SK-N-SH (cell line): ENCODE data around the gene ZBTB16. TPM values are rescaled to one million over a fixed set of nuclear protein-coding genes. Genes with fewer than 3 reads are reported as not detected.

Experiments used
- CTCF ChIA-PET: fragments of 300-600, 350-600 bp; formaldehyde crosslinking; extraction: SDS; loops from one replicate; lab custom pipeline; 2021; lab: Yijun Ruan, JAX
- POLR2A ChIA-PET: fragments of 350-600 bp; sonication (Branson Sonifier 250); formaldehyde crosslinking; extraction: SDS; loops from one replicate; lab custom pipeline; 2020; ENCODE audit warnings: antibody characterized with exemption, inconsistent platforms; lab: Yijun Ruan, JAX
- DNase-seq: peaks from one replicate; pipeline ENCODE4 v3.0.0; 2012
- H2AFZ ChIP-seq: fragments of 200-600 bp; sonication (generic); 2 replicates; pipeline ENCODE4 v1.8.1; 2016; ENCODE audit warnings: antibody characterized with exemption, mild to moderate bottlenecking, low read depth
- H3F3A ChIP-seq: fragments of 200-600 bp; sonication (generic); replicated peaks from 2 replicates; pipeline ENCODE3; 2016; ENCODE audit warnings: antibody characterized with exemption, mild to moderate bottlenecking; ENCODE audit not compliant: insufficient read depth
- H3K27ac ChIP-seq, 2 experiments: fragments of 200-500 bp in 1 of 2; fragments of 200-600 bp in 1 of 2; sonication (Bioruptor generic) in 1 of 2; sonication (generic), shearing (Covaris generic) in 1 of 2; 2 replicates each; pipeline versions ENCODE4 v1.5.1 to v1.6.1; 2014 to 2016; ENCODE audit warnings: low read depth in 2 of 2, inconsistent platforms in 1 of 2, low read length in 1 of 2, mild to moderate bottlenecking in 1 of 2, mixed read lengths in 1 of 2
- H3K27me3 ChIP-seq: fragments of 200-600 bp; sonication (generic), shearing (Covaris generic); 2 replicates; pipeline ENCODE4 v1.6.1; 2016; ENCODE audit warnings: mixed run types; ENCODE audit not compliant: insufficient read depth
- H3K36me3 ChIP-seq, 2 experiments: fragments of 200-500 bp in 1 of 2; fragments of 200-600 bp in 1 of 2; sonication (Bioruptor generic) in 1 of 2; sonication (generic) in 1 of 2; replicated peaks in 1 of 2; 2 replicates each; pipeline versions ENCODE3 to v1.5.1; 2014 to 2016; ENCODE audit warnings: low read length in 1 of 2, mild to moderate bottlenecking in 1 of 2; ENCODE audit not compliant: insufficient read depth in 2 of 2, control insufficient read depth in 1 of 2
- H3K4me1 ChIP-seq, 2 experiments: fragments of 200-500 bp in 1 of 2; fragments of 200-600 bp in 1 of 2; sonication (Bioruptor generic) in 1 of 2; sonication (generic), shearing (Covaris generic) in 1 of 2; 2 replicates each; pipeline versions ENCODE4 v1.5.1 to v1.6.1; 2014 to 2016; ENCODE audit warnings: low read depth in 1 of 2, low read length in 1 of 2, mixed run types in 1 of 2; ENCODE audit not compliant: insufficient read depth in 2 of 2, control insufficient read depth in 1 of 2
- H3K4me2 ChIP-seq: fragments of 200-600 bp; sonication (generic), shearing (Covaris generic); 2 replicates; pipeline ENCODE4 v1.6.1; 2017; ENCODE audit warnings: mixed run types
- H3K4me3 ChIP-seq, 2 experiments: fragments of 200-500 bp in 1 of 2; fragments of 200-600 bp in 1 of 2; sonication (Bioruptor generic) in 1 of 2; sonication (generic), shearing (Covaris generic) in 1 of 2; 2 replicates each; pipeline versions ENCODE4 v1.5.1 to v1.8.1; 2014 to 2016; ENCODE audit warnings: low read depth in 2 of 2, inconsistent platforms in 1 of 2, low read length in 1 of 2, mild to moderate bottlenecking in 1 of 2, mixed read lengths in 1 of 2, moderate library complexity in 1 of 2
- H3K79me2 ChIP-seq: fragments of 200-600 bp; sonication (generic); 2 replicates; pipeline ENCODE4 v1.8.1; 2017; ENCODE audit warnings: mild to moderate bottlenecking; ENCODE audit not compliant: insufficient read depth
- H3K9ac ChIP-seq: fragments of 200-600 bp; sonication (generic); 2 replicates; pipeline ENCODE4 v1.6.1; 2017; ENCODE audit warnings: mixed run types
- H3K9me2 ChIP-seq: fragments of 200-600 bp; sonication (generic); 2 replicates; pipeline ENCODE4 v1.6.1; 2017; ENCODE audit warnings: mixed run types
- H3K9me3 ChIP-seq: fragments of 200-600 bp; sonication (generic); 2 replicates; pipeline ENCODE4 v1.6.1; 2017; ENCODE audit warnings: mixed run types, mild to moderate bottlenecking, moderate library complexity
- H4K20me1 ChIP-seq: fragments of 200-600 bp; sonication (generic); 2 replicates; pipeline ENCODE4 v1.6.1; 2017; ENCODE audit warnings: mild to moderate bottlenecking, mixed run types; ENCODE audit not compliant: insufficient read depth
- CHD2 ChIP-seq: fragments of 150-350 bp; IDR thresholded peaks from 2 replicates; pipeline ENCODE4 v1.6.1; 2018; ENCODE audit warnings: low read length; ENCODE audit not compliant: partially characterized antibody
- FOSL2 ChIP-seq: IDR thresholded peaks from 2 replicates; pipeline ENCODE4 v1.4.0; 2012; ENCODE audit warnings: low read depth, mild to moderate bottlenecking, moderate library complexity, borderline replicate concordance
- FOXM1 ChIP-seq: IDR thresholded peaks from 2 replicates; pipeline ENCODE4 v1.4.0; 2012; ENCODE audit warnings: low read depth, mild to moderate bottlenecking
- GATA2 ChIP-seq: sonication (generic); formaldehyde crosslinking; IDR thresholded peaks from 2 replicates; pipeline ENCODE4 v1.5.0; 2020; ENCODE audit warnings: mild to moderate bottlenecking, missing genetic modification reagents
- NRF1 ChIP-seq: IDR thresholded peaks from 2 replicates; pipeline ENCODE4 v1.6.1; 2012; ENCODE audit warnings: low read depth, mild to moderate bottlenecking, low read length
- RAD21 ChIP-seq: IDR thresholded peaks from 2 replicates; pipeline ENCODE4 v1.6.1; 2012; ENCODE audit warnings: mild to moderate bottlenecking, low read length
- RCOR1 ChIP-seq: fragments of 150-350 bp; IDR thresholded peaks from 2 replicates; pipeline ENCODE4 v1.6.1; 2017; ENCODE audit warnings: antibody characterized with exemption, low read length
- RXRA ChIP-seq: IDR thresholded peaks from 2 replicates; pipeline ENCODE4 v1.4.0; 2012; ENCODE audit warnings: low read depth, mild to moderate bottlenecking, borderline replicate concordance
- TEAD4 ChIP-seq: IDR thresholded peaks from 2 replicates; pipeline ENCODE4 v1.4.0; 2012; ENCODE audit warnings: mild to moderate bottlenecking, borderline replicate concordance; ENCODE audit not compliant: insufficient read depth
- WGBS: methylation state at CpG from one replicate; pipeline ENCODE4 v1.1.6; 2017; ENCODE audit warnings: low lambda C conversion rate; 5-methylcytosine and 5-hydroxymethylcytosine counted together
- polyA plus RNA-seq, 3 experiments: library from polyadenylated mRNA; depleted of rRNA; stranded (reverse); fragments of >200 nt; gene quantifications; 2 replicates each; pipeline ENCODE4 v1.2.3, GENCODE V29; 2012
- TF ChIP-seq, protein P1 (sequence below): IDR thresholded peaks from 2 replicates; pipeline ENCODE4; 2012
- TF ChIP-seq, protein P2 (sequence below): fragments of 150-350 bp; IDR thresholded peaks from 2 replicates; pipeline ENCODE4 v1.6.1; 2016; ENCODE audit warnings: mild to moderate bottlenecking, low read depth, low read length

Gene ZBTB16
- polyA plus RNA-seq, 1 of the 3 experiments (the other 2 are of a cell fraction) = not detected

DNA sequence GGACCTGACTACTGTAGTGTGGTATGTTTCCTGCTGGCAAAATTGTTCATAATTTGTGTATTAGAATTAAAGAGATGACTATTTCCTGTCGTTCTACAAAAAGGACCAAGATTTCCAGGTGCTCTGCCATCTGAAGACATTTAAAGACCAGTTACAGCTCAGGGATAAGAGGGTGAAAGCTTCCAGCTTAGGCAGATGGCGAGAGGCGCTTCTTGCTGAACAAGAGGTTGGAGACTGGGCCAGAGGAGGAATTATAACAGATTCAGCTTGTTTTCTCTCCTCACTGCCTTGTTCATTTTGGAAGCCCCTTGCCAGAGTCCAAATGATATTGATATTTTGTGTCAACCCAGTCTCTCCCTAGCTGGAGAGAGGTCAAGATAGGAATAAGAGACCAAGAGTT is 213.6 kb downstream of the ZBTB16 start:
- TF ChIP-seq, protein P1, sequence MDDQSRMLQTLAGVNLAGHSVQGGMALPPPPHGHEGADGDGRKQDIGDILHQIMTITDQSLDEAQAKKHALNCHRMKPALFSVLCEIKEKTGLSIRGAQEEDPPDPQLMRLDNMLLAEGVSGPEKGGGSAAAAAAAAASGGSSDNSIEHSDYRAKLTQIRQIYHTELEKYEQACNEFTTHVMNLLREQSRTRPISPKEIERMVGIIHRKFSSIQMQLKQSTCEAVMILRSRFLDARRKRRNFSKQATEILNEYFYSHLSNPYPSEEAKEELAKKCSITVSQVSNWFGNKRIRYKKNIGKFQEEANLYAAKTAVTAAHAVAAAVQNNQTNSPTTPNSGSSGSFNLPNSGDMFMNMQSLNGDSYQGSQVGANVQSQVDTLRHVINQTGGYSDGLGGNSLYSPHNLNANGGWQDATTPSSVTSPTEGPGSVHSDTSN = no peak
- no peak for TF ChIP-seq RAD21
- TF ChIP-seq, protein P2, sequence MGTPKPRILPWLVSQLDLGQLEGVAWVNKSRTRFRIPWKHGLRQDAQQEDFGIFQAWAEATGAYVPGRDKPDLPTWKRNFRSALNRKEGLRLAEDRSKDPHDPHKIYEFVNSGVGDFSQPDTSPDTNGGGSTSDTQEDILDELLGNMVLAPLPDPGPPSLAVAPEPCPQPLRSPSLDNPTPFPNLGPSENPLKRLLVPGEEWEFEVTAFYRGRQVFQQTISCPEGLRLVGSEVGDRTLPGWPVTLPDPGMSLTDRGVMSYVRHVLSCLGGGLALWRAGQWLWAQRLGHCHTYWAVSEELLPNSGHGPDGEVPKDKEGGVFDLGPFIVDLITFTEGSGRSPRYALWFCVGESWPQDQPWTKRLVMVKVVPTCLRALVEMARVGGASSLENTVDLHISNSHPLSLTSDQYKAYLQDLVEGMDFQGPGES = no peak
- TF ChIP-seq TEAD4 = no peak
- no peak for TF ChIP-seq FOSL2
- TF ChIP-seq RCOR1 = no peak
- TF ChIP-seq CHD2 = no peak
- TF ChIP-seq RXRA = no peak
- TF ChIP-seq FOXM1 = no peak
- no peak for TF ChIP-seq NRF1
- TF ChIP-seq GATA2 (CRISPR knock-in tag) = no peak
- H3K9me3 ChIP-seq = no peaks in the 10 kb centered on the region
- peaks cover 55% of the 10 kb centered on the region for H3K27me3 ChIP-seq
- H3K27ac ChIP-seq = no peak overlapping the region
- DNase-seq = no peak
- H3K4me1 ChIP-seq = no peaks in the 10 kb centered on the region
- WGBS = 49% methylated on average over 3 of the region's 3 CpGs
- ChIA-PET POLR2A (no interaction called here), CTCF (interaction anchor here (15.2 kb wide), 1 partner anchor 13 kb away, joined by 143 read pairs; no protein-coding TSS in a partner anchor)
- H3K9ac ChIP-seq = no peak overlapping the region
- H3K79me2 ChIP-seq = no peaks in the 10 kb centered on the region
- no peak overlapping the region for H3K4me3 ChIP-seq
- no peaks in the 10 kb centered on the region for H3K9me2 ChIP-seq
- no peaks in the 10 kb centered on the region for H4K20me1 ChIP-seq
- no peak overlapping the region for H2AFZ ChIP-seq
- no peaks in the 10 kb centered on the region for H3F3A ChIP-seq
- H3K36me3 ChIP-seq = no peaks in the 10 kb centered on the region
- no peak overlapping the region for H3K4me2 ChIP-seq

DNA sequence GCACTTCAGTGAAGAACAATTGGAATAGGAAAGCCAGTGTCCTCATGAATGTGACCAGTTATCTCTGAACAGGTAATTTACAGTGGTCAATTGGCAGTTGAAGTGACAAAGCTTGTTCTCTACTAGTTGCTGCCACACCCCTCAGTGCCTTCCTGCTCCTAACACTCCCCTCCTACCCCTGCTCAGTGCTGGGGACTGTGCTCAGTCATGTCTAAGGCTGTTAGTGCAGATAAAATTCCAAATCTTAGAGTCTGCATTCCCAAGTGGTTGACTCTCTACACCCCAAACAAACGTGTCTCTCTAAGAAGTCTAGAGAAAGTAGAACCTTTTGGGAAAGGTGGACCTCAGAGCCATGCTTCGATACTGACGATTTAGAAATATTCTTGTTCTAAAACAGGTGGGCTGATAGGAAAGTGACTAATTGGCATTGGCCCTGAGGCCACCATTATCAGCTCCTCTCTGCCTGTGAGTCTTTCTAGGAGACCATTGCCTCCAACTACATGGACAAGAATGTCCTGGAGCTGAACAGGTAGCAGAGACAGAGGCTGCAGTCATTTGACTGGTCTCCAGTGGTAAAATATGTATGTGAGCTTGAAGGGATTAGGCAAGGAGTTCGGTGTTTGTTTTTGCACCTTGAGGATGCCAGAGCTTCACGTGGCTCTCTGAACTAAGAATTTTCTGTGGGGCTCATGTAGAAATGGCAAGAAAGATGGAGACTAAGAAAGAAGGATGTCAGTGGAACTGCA is 214.6 kb downstream of the ZBTB16 start:
- DNase-seq = no peak
- Histone ChIP-seq H3K27me3 (peaks cover 56% of the 10 kb centered on the region), H3K9me2 (no peaks in the 10 kb centered on the region), H3F3A (no peaks in the 10 kb centered on the region), H3K4me2 (no peak overlapping the region), H3K4me1 (no peaks in the 10 kb centered on the region)
- TF ChIP-seq RXRA = no peak
- TF ChIP-seq, all 33 proteins: peak for 0
- Histone ChIP-seq H3K36me3 (no peaks in the 10 kb centered on the region), H3K9me3 (no peaks in the 10 kb centered on the region), H3K79me2 (no peaks in the 10 kb centered on the region), H3K9ac (no peak overlapping the region), H2AFZ (no peak overlapping the region), H3K27ac (no peak overlapping the region), H3K4me3 (no peak overlapping the region), H4K20me1 (no peaks in the 10 kb centered on the region)
- ChIA-PET CTCF (interaction anchor here (1.0 to 15.2 kb wide), 2 partner anchors 14 to 15 kb away, joined by 3 to 143 read pairs; no protein-coding TSS in a partner anchor), POLR2A (no interaction called here)
- 25% methylated on average over 5 of the region's 5 CpGs for WGBS
